ENCODE measurements around the gene SYT8.

DNA sequence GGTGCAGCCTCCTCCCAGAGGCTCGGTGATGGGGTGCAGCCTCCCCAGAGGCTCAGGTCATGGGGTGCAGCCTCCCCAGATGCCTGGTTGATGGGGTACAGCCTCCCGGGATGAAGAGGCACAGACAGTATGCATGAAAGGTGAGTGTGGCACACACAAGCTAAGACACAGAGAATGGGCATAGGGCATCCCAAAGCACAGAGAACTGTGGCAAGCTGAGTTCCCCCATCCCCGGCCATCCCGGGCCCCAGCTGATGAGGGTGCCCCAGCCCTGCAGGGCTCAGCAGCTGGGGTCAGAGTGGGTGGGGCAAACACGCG lies 4.8 kb upstream of the SYT8 start:
- TF ChIP-seq POLR2A (IDR thresholded peaks at IDR 0.05) (no peak), CTCF (IDR thresholded peaks at IDR 0.05) (no peak)
